ENCODE results near the gene WNT3.

DNA sequence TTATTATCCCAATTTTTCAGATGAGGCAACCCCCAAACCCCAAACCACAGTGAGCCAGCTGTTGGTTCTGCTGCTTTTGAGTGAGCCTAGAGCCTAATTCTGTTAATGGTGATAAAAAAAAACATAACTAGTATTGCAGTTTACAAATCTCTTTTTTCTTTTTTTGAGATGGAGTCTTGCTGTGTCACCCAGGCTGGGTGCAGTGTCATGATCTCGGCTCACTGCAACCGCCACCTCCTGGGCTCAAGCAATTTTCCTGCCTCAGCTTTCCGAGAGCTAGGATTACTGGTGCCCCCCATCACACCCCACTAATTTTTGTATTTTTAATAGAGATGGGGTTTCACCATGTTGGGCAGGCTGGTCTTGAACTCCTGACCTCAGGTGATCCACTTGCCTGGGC, 36.0 kb upstream of the WNT3 start:
- TF ChIP-seq, protein P1, sequence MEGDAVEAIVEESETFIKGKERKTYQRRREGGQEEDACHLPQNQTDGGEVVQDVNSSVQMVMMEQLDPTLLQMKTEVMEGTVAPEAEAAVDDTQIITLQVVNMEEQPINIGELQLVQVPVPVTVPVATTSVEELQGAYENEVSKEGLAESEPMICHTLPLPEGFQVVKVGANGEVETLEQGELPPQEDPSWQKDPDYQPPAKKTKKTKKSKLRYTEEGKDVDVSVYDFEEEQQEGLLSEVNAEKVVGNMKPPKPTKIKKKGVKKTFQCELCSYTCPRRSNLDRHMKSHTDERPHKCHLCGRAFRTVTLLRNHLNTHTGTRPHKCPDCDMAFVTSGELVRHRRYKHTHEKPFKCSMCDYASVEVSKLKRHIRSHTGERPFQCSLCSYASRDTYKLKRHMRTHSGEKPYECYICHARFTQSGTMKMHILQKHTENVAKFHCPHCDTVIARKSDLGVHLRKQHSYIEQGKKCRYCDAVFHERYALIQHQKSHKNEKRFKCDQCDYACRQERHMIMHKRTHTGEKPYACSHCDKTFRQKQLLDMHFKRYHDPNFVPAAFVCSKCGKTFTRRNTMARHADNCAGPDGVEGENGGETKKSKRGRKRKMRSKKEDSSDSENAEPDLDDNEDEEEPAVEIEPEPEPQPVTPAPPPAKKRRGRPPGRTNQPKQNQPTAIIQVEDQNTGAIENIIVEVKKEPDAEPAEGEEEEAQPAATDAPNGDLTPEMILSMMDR (IDR thresholded peaks at IDR 0.05) = no peak
- TF ChIP-seq RFX5 (IDR thresholded peaks at IDR 0.05) (no peak), JUNB (IDR thresholded peaks at IDR 0.05) (no peak), SMC3 (IDR thresholded peaks at IDR 0.05) (no peak), NFE2L2 (conservative IDR thresholded peaks at IDR 0.05; ENCODE audit: low read length) (no peak), MAFK (IDR thresholded peaks at IDR 0.05; ENCODE audit: partially characterized antibody) (no peak), POLR2A (IDR thresholded peaks at IDR 0.05; ENCODE audit: low read length) (no peak), MYC (IDR thresholded peaks at IDR 0.05; ENCODE audit: borderline replicate concordance, low read length) (no peak), RCOR1 (IDR thresholded peaks at IDR 0.05; ENCODE audit: low read depth, low read length) (no peak), REST (IDR thresholded peaks at IDR 0.05) (no peak)
- TF ChIP-seq, protein P2, sequence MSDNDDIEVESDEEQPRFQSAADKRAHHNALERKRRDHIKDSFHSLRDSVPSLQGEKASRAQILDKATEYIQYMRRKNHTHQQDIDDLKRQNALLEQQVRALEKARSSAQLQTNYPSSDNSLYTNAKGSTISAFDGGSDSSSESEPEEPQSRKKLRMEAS (IDR thresholded peaks at IDR 0.05) = no peak
- TF ChIP-seq, protein P3, sequence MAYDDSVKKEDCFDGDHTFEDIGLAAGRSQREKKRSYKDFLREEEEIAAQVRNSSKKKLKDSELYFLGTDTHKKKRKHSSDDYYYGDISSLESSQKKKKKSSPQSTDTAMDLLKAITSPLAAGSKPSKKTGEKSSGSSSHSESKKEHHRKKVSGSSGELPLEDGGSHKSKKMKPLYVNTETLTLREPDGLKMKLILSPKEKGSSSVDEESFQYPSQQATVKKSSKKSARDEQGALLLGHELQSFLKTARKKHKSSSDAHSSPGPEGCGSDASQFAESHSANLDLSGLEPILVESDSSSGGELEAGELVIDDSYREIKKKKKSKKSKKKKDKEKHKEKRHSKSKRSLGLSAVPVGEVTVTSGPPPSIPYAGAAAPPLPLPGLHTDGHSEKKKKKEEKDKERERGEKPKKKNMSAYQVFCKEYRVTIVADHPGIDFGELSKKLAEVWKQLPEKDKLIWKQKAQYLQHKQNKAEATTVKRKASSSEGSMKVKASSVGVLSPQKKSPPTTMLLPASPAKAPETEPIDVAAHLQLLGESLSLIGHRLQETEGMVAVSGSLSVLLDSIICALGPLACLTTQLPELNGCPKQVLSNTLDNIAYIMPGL (CRISPR knock-in tag; IDR thresholded peaks at IDR 0.05; ENCODE audit: borderline replicate concordance) = no peak

Measured in A549 (cell line).